ENCODE measurements around the gene STUM. TPM values are rescaled to one million over a fixed set of nuclear protein-coding genes. Genes with fewer than 3 reads are reported as not detected.

The STUM gene
- total and polyA plus RNA-seq, 2 of the 8 experiments (the other 6 are each of a cell fraction or from before 2014, with no cell fraction given): 0.76 to 1.2 TPM

DNA sequence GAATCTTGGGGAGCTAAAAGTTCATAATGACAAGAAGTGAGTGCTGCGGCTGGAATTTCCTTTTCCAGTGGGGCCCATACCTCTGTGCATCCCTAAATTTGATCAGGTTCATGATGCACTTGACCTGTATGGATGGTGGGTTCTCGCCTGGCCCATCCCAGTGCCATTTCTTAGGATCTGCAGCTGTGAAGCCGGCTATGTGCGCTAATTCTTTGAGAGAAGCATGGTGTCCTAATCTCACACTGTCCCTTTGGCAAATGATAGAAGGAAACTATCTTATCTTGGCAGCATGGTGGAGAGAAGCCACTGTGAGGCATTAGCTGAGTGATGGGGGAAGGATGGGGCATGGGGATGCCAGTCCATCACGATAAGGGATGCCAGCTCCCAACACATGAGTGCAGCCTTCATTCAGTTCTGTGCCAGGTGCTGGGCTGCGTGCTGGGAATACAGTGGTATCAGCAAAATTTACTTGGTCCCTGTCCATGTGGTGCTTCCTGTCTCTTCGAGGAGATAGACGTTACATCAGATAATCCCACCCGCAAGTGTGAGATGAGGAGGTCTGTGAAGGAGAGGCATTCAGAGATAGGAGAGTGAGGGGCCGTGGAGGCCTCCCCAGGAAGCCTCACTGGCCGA, 30.5 kb downstream of the STUM start:
- no peak overlapping the region for H4K91ac ChIP-seq (replicated peaks; ENCODE audit: insufficient read length, low read length)
- no peak overlapping the region for H3K9ac ChIP-seq (replicated peaks in 1 of 4; ENCODE audit: extremely low read depth in 1 of 4, low read depth in 3 of 4, low read length in 3 of 4)
- H3K79me2 ChIP-seq (ENCODE audit: control insufficient read depth in 1 of 2, insufficient read depth in 2 of 2, low read length in 2 of 2): no peaks in the 10 kb centered on the region
- no peak overlapping the region for H3K27ac ChIP-seq (ENCODE audit: low read depth, low read length)
- H3K56ac ChIP-seq (replicated peaks; ENCODE audit: insufficient read length, low read depth, low read length): no peak overlapping the region
- ChIA-PET CTCF (ENCODE audit: partially characterized antibody) (interaction anchor here (0.6 to 1.4 kb wide), 6 partner anchors 9 to 322 kb away, joined by 3 to 6 read pairs (median 3); no protein-coding TSS in a partner anchor), POLR2A (ENCODE audit: partially characterized antibody) (no interaction called here)
- no peaks in the 10 kb centered on the region for H4K20me1 ChIP-seq (replicated peaks in 1 of 2; ENCODE audit: control insufficient read depth in 1 of 2, insufficient read depth in 2 of 2, low read length in 2 of 2)
- peaks cover 0 to 4% (median 0%) of the 10 kb centered on the region in 4 experiments; a peak in 1 of 7 replicates for H3K4me1 ChIP-seq (replicated peaks in 1 of 4; ENCODE audit: control insufficient read depth in 3 of 4, insufficient read depth in 4 of 4, low read length in 3 of 4)
- no peak overlapping the region for H3K4me3 ChIP-seq (ENCODE audit: extremely low read depth in 1 of 4, insufficient read depth in 2 of 4, low read depth in 3 of 4, low read length in 4 of 4)
- no peak for TF ChIP-seq TBP (IDR thresholded peaks at IDR 0.05; ENCODE audit: low read depth, low read length)
- TF ChIP-seq POLR2AphosphoS5 (IDR thresholded peaks at IDR 0.05; ENCODE audit: low read depth, low read length): no peak
- no peak for TF ChIP-seq CREB1 (IDR thresholded peaks at IDR 0.05)
- no peak for TF ChIP-seq CHD1 (IDR thresholded peaks at IDR 0.05; ENCODE audit: low read depth, low read length)
- no peak for TF ChIP-seq JUN (IDR thresholded peaks at IDR 0.05; ENCODE audit: low read depth, low read length)
- no peaks in the 10 kb centered on the region for H3K79me1 ChIP-seq (ENCODE audit: low read depth, low read length)
- H2AK5ac ChIP-seq (ENCODE audit: low read depth, low read length): no peak overlapping the region
- no peaks in the 10 kb centered on the region for H3K9me3 ChIP-seq (ENCODE audit: insufficient read depth in 2 of 2, low read depth in 1 of 2, low read length in 1 of 2)
- H3K23ac ChIP-seq (ENCODE audit: insufficient read length): no peak overlapping the region
- FAIRE-seq: no peak
- no peak overlapping the region; the same call in 1 of the 2 replicates for H4K8ac ChIP-seq (ENCODE audit: extremely low read depth, insufficient read depth, low read length)
- H3K4ac ChIP-seq (replicated peaks; ENCODE audit: insufficient read length, low read depth, low read length): no peak overlapping the region
- H2BK20ac ChIP-seq (ENCODE audit: low read length): no peak overlapping the region
- no peak overlapping the region for H2BK12ac ChIP-seq (ENCODE audit: low read depth, low read length)
- no peak for DNase-seq (ENCODE audit: low read depth in 1 of 2, low spot score in 2 of 2)
- H3K36me3 ChIP-seq (ENCODE audit: control insufficient read depth in 2 of 4, insufficient read depth in 4 of 4, low read length in 3 of 4): no peaks in the 10 kb centered on the region
- no peak overlapping the region for H4K5ac ChIP-seq (ENCODE audit: insufficient read length, low read depth, low read length)
- H3K18ac ChIP-seq (ENCODE audit: extremely low read depth, low read length): no peak overlapping the region
- no peaks in the 10 kb centered on the region for H3K23me2 ChIP-seq (ENCODE audit: low read depth, low read length)
- no peak overlapping the region for H2BK5ac ChIP-seq (ENCODE audit: low read depth, low read length)
- no peak overlapping the region for H2BK15ac ChIP-seq (ENCODE audit: low read length)
- no peak overlapping the region for H3K14ac ChIP-seq (ENCODE audit: insufficient read length)
- no peak overlapping the region for H2BK120ac ChIP-seq (replicated peaks; ENCODE audit: low read depth, low read length)
- no peak overlapping the region for H2AFZ ChIP-seq (ENCODE audit: low read length)
- H3K27me3 ChIP-seq (replicated peaks in 1 of 4; ENCODE audit: control insufficient read depth in 3 of 4, extremely low read depth in 1 of 4, insufficient read depth in 3 of 4, low read length in 3 of 4): no peaks in the 10 kb centered on the region
- no peak overlapping the region for H3K4me2 ChIP-seq (ENCODE audit: insufficient read depth in 1 of 2, low read depth in 2 of 2, low read length in 2 of 2)
- 91% methylated on average over 8 of the region's 11 CpGs; no CpG with 5 or more reads in 1 of the 2 experiments for WGBS, 2 experiments (ENCODE audit: extremely low coverage in 1 of 2, insufficient coverage in 1 of 2, insufficient read length in 1 of 2, insufficient replicate concordance in 2 of 2, low coverage in 1 of 2, low lambda C conversion rate in 2 of 2, missing lambda C conversion rate in 1 of 2)

All from H1 (cell line).